Measurements from ENCODE around the gene GSK3B. TPM values are rescaled to one million over a fixed set of nuclear protein-coding genes. Genes with fewer than 3 reads are reported as not detected.

The GSK3B gene
- total RNA-seq = 50.9 and 66.8 TPM in 2 replicates

- DNase-seq (ENCODE audit: extremely low read depth, low read depth, low spot score) = no peak
Observed at GRCh38 chr3:120093911-120094775, at the start of gene GSK3B. Gene GSK3B (minus strand): TSS chr3:120094447. CDS start chr3:120093434, 1,013 bp downstream.

DNA sequence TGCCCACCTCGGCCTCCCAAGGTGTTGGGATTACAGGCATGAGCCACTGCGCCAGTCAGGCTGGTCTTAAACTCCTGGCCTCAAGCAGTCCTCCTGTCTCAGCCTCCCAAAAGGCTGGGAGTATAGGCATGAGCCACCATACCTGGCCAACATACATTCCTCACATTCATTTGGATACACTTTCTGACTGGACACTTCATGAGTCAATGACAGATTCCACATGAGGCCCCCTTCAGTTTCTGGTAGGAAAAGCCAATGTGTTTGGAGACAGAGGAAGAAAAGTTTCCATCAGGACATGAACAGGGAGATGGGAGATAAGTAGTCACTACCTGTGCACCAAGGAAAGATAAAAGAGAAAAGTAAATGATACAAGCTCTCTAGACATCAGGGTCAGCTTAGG lies 49.4 kb upstream of the GSK3B start:
- no peak for DNase-seq (ENCODE audit: extremely low read depth, low read depth, low spot score)

- DNase-seq (ENCODE audit: extremely low read depth, low read depth, low spot score) = no peak
Observed at GRCh38 chr3:120142236-120142635, 48.0 kb upstream of the GSK3B start.

GRCh38 chr3:120140098-120140742 lies 46.0 kb upstream of the GSK3B start:
- DNase-seq (ENCODE audit: extremely low read depth, low read depth, low spot score) = no peak

- no peak for DNase-seq (ENCODE audit: extremely low read depth, low read depth, low spot score)
Observed at GRCh38 chr3:120139140-120139539, 44.9 kb upstream of the GSK3B start.

DNA sequence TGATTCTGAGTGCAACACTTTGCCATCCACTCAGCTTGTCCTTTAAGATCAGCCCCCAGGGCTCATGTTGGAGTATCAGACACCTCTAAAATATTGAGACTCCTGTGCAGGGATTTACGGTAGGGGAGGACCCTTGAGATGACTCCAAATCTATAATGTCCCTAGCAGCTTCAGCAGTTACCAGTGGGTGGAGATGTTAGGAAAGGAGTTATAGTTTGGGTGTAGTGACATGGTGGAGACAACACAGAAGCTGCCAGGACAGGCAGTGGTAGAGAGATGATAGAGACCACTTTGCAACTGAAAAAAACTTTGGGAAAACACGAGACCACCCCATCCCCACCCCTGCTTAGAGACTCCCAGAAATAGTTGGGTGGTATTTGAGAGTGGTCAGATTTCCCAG lies 43.3 kb upstream of the GSK3B start:
- DNase-seq (ENCODE audit: extremely low read depth, low read depth, low spot score) = no peak

DNA sequence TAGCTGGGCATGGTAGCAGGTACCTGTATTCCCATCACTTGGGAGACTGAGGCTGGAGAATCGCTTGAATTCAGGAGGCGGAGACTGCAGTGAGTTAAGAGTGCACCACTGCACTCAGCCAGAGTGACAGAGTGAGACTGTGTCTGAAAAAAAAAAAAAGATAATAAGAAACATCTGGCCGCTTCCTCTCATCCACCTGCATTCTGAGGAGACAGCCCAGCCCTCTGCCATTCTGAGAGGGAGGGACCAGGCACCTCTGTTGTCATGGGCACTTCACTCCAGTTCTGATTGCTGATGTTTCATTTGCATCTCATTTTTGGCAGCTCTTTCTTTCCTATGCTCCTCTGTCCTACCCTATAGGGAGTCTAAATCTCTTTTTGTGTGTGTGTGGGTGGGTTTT lies 36.4 kb upstream of the GSK3B start:
- DNase-seq (ENCODE audit: extremely low read depth, low read depth, low spot score) = no peak

DNA sequence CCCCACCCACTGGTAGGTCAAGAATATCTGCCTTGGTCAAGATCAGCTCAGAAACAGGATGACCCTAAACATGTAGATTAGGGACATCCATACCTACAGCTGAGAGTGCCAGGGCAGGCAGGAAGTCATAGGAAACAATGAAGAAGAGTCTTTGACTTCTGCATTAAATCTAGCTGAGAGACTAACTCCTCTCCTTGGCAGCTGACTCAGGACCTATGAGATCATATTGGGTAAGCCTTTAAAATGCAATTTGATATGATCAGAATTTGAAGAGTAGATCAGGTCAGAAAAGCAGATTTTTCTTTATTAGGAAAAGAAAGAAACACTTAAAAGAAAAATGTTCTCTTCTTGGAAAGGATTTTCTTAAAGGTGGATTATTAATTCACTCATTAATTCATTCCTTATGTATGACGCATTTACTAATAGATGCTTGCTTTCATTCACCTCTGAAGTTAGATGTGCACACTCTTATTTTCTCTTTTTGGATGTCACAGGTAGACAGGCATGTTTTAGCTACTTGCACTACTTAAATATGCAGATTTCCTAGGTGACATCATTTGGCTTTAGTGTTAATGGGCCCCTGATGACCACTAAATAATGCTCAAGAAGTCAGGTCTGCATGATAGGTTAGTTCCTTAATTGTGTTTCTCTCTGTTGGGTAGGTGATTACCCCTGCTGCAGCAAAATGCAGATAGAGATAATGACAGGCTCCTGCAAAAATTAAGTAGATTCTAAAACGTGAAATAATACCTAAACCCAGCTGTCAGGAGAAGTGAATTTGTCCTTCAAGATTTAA lies 35.7 kb upstream of the GSK3B start:
- DNase-seq (ENCODE audit: extremely low read depth, low read depth, low spot score) = no peak

- DNase-seq (ENCODE audit: extremely low read depth, low read depth, low spot score) = no peak
Observed at GRCh38 chr3:120129051-120129450, 34.8 kb upstream of the GSK3B start.

- no peak for DNase-seq (ENCODE audit: extremely low read depth, low read depth, low spot score)
Observed at GRCh38 chr3:120125992-120126391, 31.7 kb upstream of the GSK3B start.

GRCh38 chr3:120119846-120120510 lies 25.7 kb upstream of the GSK3B start:
- DNase-seq (ENCODE audit: extremely low read depth, low read depth, low spot score) = no peak

DNA sequence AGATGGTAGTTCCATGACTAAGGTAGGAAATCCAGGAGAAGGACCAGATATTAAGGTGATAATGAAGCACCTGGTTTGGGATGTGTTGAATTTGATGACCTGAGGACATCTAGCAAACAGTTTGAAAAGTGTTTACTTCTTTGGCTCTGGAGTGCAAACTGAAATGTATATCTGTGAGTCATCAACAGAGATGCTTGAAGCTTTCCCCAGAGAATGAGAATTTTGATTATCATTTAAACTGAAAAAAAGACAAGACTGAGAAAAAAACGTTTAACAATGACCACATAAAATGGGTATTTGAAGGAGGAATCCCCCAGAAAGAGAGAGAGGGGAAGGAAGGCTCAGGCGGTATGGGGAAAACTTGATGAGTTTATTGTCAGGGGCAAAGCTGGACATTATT lies 20.7 kb upstream of the GSK3B start:
- no peak for DNase-seq (ENCODE audit: extremely low read depth, low read depth, low spot score)

DNA sequence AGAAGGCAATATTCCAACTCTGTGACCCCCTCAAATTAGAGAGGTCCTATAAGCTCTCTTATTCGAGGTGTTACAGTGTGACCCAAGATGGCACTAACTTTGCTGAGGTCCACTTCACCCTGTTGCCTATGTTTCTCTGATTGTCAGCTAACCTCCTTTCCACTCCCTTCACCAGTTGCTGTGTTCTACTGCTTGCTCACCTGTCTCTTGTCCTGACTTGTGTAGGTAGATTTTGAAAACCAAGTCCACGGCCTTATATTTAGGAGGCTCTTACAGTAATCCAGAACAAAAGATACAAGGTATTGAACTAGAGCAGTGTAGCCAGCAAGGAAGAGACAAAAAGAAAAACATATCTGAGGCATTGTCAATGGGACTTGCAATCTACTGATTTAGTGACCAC lies 20.1 kb upstream of the GSK3B start:
- no peak for DNase-seq (ENCODE audit: extremely low read depth, low read depth, low spot score)

GRCh38 chr3:120113128-120114116 lies 19.2 kb upstream of the GSK3B start:
- no peak for DNase-seq (ENCODE audit: extremely low read depth, low read depth, low spot score)

- DNase-seq (ENCODE audit: extremely low read depth, low read depth, low spot score) = no peak
Observed at GRCh38 chr3:120111898-120112297, 17.7 kb upstream of the GSK3B start.

GRCh38 chr3:120103276-120103675 lies 9.0 kb upstream of the GSK3B start:
- DNase-seq (ENCODE audit: extremely low read depth, low read depth, low spot score) = no peak

GRCh38 chr3:120102674-120103073 lies 8.4 kb upstream of the GSK3B start:
- DNase-seq (ENCODE audit: extremely low read depth, low read depth, low spot score) = no peak

- no peak for DNase-seq (ENCODE audit: extremely low read depth, low read depth, low spot score)
Observed at GRCh38 chr3:120102232-120102631, 8.0 kb upstream of the GSK3B start.

DNA sequence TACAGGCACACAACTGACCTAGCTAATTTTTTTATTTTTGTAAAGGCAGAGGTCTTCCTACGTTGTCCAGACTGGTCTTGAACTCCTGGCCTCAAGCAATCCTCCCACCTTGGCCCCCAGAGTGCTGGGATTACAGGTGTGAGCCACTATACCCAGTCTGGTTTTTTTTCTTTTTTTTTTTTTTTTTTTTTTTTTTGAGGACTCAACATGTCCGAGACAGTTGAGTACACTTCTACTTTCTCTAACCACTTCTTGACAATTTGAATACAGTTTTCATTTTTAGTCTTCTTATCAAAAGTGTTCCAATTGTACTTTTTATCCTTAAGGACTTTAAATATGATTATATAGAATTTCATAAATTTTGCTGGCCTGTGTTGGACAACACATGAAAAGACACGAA lies 7.4 kb upstream of the GSK3B start:
- no peak for DNase-seq (ENCODE audit: extremely low read depth, low read depth, low spot score)

- DNase-seq (ENCODE audit: extremely low read depth, low read depth, low spot score) = no peak
Observed at GRCh38 chr3:120100711-120101110, 6.5 kb upstream of the GSK3B start.

All from glomerular endothelial cell (primary cell).